ENCODE data around the gene CDH24. TPM values are rescaled to one million over a fixed set of nuclear protein-coding genes. Genes with fewer than 3 reads are reported as not detected.

Gene CDH24
- total and polyA plus RNA-seq, 10 of the 15 experiments (the other 5 are each of a cell fraction or from before 2014, with no cell fraction given): 0.10 to 1.5 (median 0.45) TPM; not detected in 2

GRCh38 chr14:23040100-23040499 is 17.2 kb downstream of the CDH24 start:
- DNase-seq (ENCODE audit: low read depth, low spot score): no peak
- CTCF ChIA-PET: interaction anchor here (0.6 to 3.2 kb wide), 8 partner anchors 12 to 76 kb away, joined by 3 to 14 read pairs (median 4); no protein-coding TSS in a partner anchor
- no peak overlapping the region for H3K4me2 ChIP-seq (ENCODE audit: control insufficient read depth, insufficient read depth)
- SMC1A ChIA-PET (ENCODE audit: uncharacterized antibody, unreplicated experiment): interaction anchor here (0.6 to 2.0 kb wide), 4 partner anchors 16 to 47 kb away, joined by 3 to 5 read pairs (median 4); no protein-coding TSS in a partner anchor
- H2AFZ ChIP-seq (ENCODE audit: control insufficient read depth, low read depth, low read length): no peak overlapping the region
- no peak for FAIRE-seq
- RAD21 ChIA-PET (ENCODE audit: unreplicated experiment): interaction anchor here (1.4 kb wide), 1 partner anchor 15 kb away, joined by 3 read pairs; no protein-coding TSS in a partner anchor
- no peak overlapping the region for H3K9ac ChIP-seq (ENCODE audit: control insufficient read depth, insufficient read depth, low read length)
- H3K79me2 ChIP-seq (ENCODE audit: control insufficient read depth, insufficient read depth, low read length): no peaks in the 10 kb centered on the region
- no peaks in the 10 kb centered on the region for H4K20me1 ChIP-seq (ENCODE audit: control insufficient read depth, insufficient read depth)
- H3K4me3 ChIP-seq: no peak overlapping the region
- H3K27me3 ChIP-seq (replicated peaks in 1 of 2; ENCODE audit: control insufficient read depth in 2 of 2, insufficient read depth in 2 of 2, low read length in 1 of 2): no peaks in the 10 kb centered on the region; a peak in 2 of 4 replicates
- H3K27ac ChIP-seq (ENCODE audit: control insufficient read depth, insufficient read depth): no peak overlapping the region
- POLR2A ChIA-PET: interaction anchor here (1.2 kb wide), 1 partner anchor 13 kb away, joined by 6 read pairs; no protein-coding TSS in a partner anchor
- BruUV-seq (replicated peaks): no TSS peak
- in situ Hi-C loops (cut with MboI): no loop called here
- H3K36me3 ChIP-seq (ENCODE audit: control insufficient read depth in 2 of 2, insufficient read depth in 2 of 2, low read length in 1 of 2): no peaks in the 10 kb centered on the region
- intact Hi-C loops (cut with micrococcal nuclease; ENCODE audit: unreplicated experiment): no loop called here
- 45% methylated on average over 4 of the region's 4 CpGs for WGBS (ENCODE audit: insufficient coverage, insufficient replicate concordance, low lambda C conversion rate, missing lambda C conversion rate)
- TF ChIP-seq CTCF (IDR thresholded peaks at IDR 0.05 in 2 of 3, conservative IDR thresholded peaks at IDR 0.05 in 1 of 3; ENCODE audit: control insufficient read depth in 2 of 3, extremely low read depth in 1 of 3, insufficient read depth in 1 of 3, low read depth in 3 of 3, low read length in 3 of 3): no peak
- no peak for TF ChIP-seq RELA (IDR thresholded peaks at IDR 0.05; ENCODE audit: borderline replicate concordance, partially characterized antibody)
- TF ChIP-seq RCOR1 (conservative IDR thresholded peaks at IDR 0.05; ENCODE audit: low read depth, low read length): no peak
- TF ChIP-seq HDGF (IDR thresholded peaks at IDR 0.05): no peak
- no peak for TF ChIP-seq IKZF1 (conservative IDR thresholded peaks at IDR 0.05)
- no peak for TF ChIP-seq SRF (IDR thresholded peaks at IDR 0.05; ENCODE audit: low read depth in 2 of 2, low read length in 2 of 2)
- TF ChIP-seq ETV6 (conservative IDR thresholded peaks at IDR 0.05 in 1 of 2, IDR thresholded peaks at IDR 0.05 in 1 of 2; ENCODE audit: borderline replicate concordance in 1 of 2, low read depth in 1 of 2): no peak
- TF ChIP-seq RAD51 (IDR thresholded peaks at IDR 0.05): no peak
- no peak for TF ChIP-seq MYB (IDR thresholded peaks at IDR 0.05; ENCODE audit: borderline replicate concordance, low read depth, low read length)
- no peaks in the 10 kb centered on the region for H3K9me3 ChIP-seq (replicated peaks; ENCODE audit: control insufficient read depth, insufficient read depth, low read length)
- no peaks in the 10 kb centered on the region for H3K4me1 ChIP-seq (ENCODE audit: control insufficient read depth, insufficient read depth, low read length)
- ATAC-seq: no peak
